Testis (tissue), 2 donors: ENCODE results near the gene PACS1.

ENCODE experiments used
- CTCF ChIP-seq, 3 experiments: fragments of 450-650 bp in 2 of 3; fragments of 200-600 bp in 1 of 3; sonication (generic) in 1 of 3; IDR thresholded peaks; one replicate each; pipeline ENCODE4 v1.5.1; 2016 to 2019; ENCODE audit warnings: antibody characterized with exemption in 3 of 3, mild to moderate bottlenecking in 2 of 3, moderate library complexity in 1 of 3
- POLR2A ChIP-seq: fragments of 450-650 bp; IDR thresholded peaks from one replicate; pipeline ENCODE4 v1.6.1; 2017; ENCODE audit warnings: antibody characterized with exemption, mild to moderate bottlenecking, moderate library complexity

- no peak for TF ChIP-seq CTCF (IDR thresholded peaks at IDR 0.05)
- TF ChIP-seq POLR2A: no peak
Observed at GRCh38 chr11:66285250-66285947, 215.3 kb downstream of the PACS1 start.
